Vagina (tissue), 2 donors: ENCODE measurements around the gene DOK5.

Experiments
- POLR2A ChIP-seq, 2 donors: fragments of 450-650 bp; IDR thresholded peaks; one replicate each; pipeline ENCODE4 v1.6.1; 2017; ENCODE audit warnings: antibody characterized with exemption in 2 of 2, mild to moderate bottlenecking in 2 of 2, moderate library complexity in 2 of 2
- POLR2AphosphoS5 ChIP-seq, 2 donors: sonication (generic); formaldehyde crosslinking; IDR thresholded peaks; one replicate each; pipeline ENCODE4 v1.9.0; 2017; ENCODE audit warnings: antibody characterized with exemption in 2 of 2, mild to moderate bottlenecking in 2 of 2, low read depth in 1 of 2; ENCODE audit not compliant: insufficient read depth in 1 of 2
- TF ChIP-seq, protein P1 (sequence below), 3 experiments: fragments of 450-650 bp in 2 of 3; fragments of 200-600 bp in 1 of 3; sonication (generic) in 1 of 3; IDR thresholded peaks; one replicate each; pipeline ENCODE4 v1.5.1; 2017 to 2019; ENCODE audit warnings: antibody characterized with exemption in 3 of 3, mild to moderate bottlenecking in 2 of 3, moderate library complexity in 2 of 3

DNA sequence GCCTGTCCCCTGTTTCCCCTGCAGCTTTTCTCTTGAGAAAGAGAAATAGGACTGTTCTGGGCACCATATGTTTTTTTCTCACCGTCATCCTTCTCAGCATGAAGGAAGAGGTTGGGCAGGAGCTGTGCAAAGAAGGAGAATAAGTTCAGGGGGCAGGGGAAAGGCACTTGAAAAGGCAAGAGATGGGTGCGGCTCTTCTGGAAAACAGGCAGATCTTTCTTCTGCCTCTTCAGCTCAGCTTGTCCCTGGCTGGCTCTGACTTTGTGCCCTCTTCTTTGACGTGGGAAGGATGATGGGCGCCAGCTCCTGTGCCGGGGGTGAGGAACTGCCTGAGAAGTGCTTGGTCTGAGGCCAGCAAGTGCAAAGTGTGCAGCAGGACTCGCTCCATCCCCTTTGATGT is 206.5 kb downstream of the DOK5 start:
- TF ChIP-seq POLR2A (IDR thresholded peaks at IDR 0.05) = no peak
- TF ChIP-seq, protein P1, sequence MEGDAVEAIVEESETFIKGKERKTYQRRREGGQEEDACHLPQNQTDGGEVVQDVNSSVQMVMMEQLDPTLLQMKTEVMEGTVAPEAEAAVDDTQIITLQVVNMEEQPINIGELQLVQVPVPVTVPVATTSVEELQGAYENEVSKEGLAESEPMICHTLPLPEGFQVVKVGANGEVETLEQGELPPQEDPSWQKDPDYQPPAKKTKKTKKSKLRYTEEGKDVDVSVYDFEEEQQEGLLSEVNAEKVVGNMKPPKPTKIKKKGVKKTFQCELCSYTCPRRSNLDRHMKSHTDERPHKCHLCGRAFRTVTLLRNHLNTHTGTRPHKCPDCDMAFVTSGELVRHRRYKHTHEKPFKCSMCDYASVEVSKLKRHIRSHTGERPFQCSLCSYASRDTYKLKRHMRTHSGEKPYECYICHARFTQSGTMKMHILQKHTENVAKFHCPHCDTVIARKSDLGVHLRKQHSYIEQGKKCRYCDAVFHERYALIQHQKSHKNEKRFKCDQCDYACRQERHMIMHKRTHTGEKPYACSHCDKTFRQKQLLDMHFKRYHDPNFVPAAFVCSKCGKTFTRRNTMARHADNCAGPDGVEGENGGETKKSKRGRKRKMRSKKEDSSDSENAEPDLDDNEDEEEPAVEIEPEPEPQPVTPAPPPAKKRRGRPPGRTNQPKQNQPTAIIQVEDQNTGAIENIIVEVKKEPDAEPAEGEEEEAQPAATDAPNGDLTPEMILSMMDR (IDR thresholded peaks at IDR 0.05) = no peak
- no peak for TF ChIP-seq POLR2AphosphoS5 (IDR thresholded peaks at IDR 0.05; ENCODE audit: insufficient read depth in 1 of 2, low read depth in 1 of 2)
